Memory B cell (primary cell): ENCODE measurements around the gene GSAP.

Experiments
- ATAC-seq: fragments of 150-1000 bp; cut with Tn5 transposase; 2 replicates; pipeline ENCODE4 v1.10.0; 2021; ENCODE audit warnings: low read depth, mild to moderate bottlenecking, moderate library complexity
- DNase-seq, 2 donors: peaks; one replicate each; pipeline ENCODE4 v3.0.0; 2022; ENCODE audit warnings: low spot score in 2 of 2
- H3K27ac Mint-ChIP-seq: one replicate; pipeline ENCODE4 v1.8.0; 2022; ENCODE audit warnings: mild to moderate bottlenecking, moderate library complexity, mixed read lengths
- H3K27me3 Mint-ChIP-seq: one replicate; pipeline ENCODE4 v1.8.0; 2022; ENCODE audit warnings: mixed read lengths
- H3K36me3 Mint-ChIP-seq: one replicate; pipeline ENCODE4 v1.8.0; 2022; ENCODE audit warnings: mild to moderate bottlenecking, mixed read lengths
- H3K4me1 Mint-ChIP-seq: one replicate; pipeline ENCODE4 v1.8.0; 2022; ENCODE audit warnings: mixed read lengths
- H3K4me3 Mint-ChIP-seq: one replicate; pipeline ENCODE4 v1.8.0; 2022; ENCODE audit warnings: mild to moderate bottlenecking, moderate library complexity, mixed read lengths
- H3K9me3 Mint-ChIP-seq: one replicate; pipeline ENCODE4 v1.8.0; 2022; ENCODE audit warnings: mixed read lengths

Gene GSAP

DNA sequence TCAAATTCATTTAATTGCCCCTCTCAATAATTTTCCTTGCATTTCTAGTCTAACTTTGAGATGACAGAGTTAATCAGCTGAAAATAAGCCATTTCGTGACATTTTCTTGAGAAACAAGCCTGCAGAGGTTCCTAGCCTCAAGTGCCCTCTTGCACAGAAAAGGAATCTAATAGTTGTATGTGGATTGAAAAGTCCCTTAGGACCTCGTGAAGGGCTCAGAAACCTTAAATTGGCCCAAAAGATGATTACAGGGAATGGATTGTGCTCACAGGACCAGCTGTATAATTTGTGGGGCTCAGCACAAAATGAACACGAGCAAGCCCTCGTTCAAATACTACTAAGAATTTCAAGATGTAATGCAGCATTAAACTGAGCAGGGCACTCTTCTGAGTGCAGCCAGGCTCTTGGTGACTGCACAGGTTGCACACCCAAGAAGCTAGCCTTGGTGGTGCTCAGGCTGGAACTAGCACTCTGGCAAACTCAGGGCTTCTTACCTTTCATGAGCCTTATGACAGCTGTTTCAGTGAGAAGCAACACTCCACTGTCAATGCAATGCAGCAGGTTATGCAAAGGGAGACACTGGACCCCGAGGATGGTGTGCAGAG is 102.2 kb downstream of the GSAP start:
- H3K27me3 Mint-ChIP-seq: no peaks in the 10 kb centered on the region
- H3K36me3 Mint-ChIP-seq: peaks cover 57% of the 10 kb centered on the region
- ATAC-seq: no peak
- H3K9me3 Mint-ChIP-seq: no peaks in the 10 kb centered on the region
- H3K27ac Mint-ChIP-seq: no peak overlapping the region
- H3K4me1 Mint-ChIP-seq: peaks cover 5% of the 10 kb centered on the region
- DNase-seq: no peak
- no peak overlapping the region for H3K4me3 Mint-ChIP-seq

DNA sequence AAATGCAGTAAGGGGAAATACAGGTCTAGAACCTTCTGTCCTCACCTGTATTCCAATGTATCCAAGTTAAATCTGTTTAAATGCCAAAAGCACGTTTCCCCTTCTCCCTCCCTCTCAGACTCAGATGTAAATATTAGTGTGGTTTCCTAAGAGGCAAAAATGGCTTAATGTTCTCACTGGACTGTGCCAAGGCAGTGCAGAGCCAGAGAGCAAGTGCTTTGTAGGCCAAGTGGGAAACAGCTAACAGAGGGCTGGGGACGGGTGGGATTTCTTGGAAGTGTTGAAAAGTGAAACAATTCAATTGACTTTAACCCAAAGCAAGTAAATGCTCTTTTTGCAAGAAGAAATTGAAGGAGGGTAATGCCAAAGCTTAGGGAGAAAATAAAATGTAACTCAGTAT is 103.1 kb downstream of the GSAP start:
- DNase-seq: no peak
- Mint-ChIP-seq H3K4me3 (no peak overlapping the region), H3K9me3 (no peaks in the 10 kb centered on the region), H3K27me3 (no peaks in the 10 kb centered on the region), H3K36me3 (peaks cover 56% of the 10 kb centered on the region), H3K27ac (no peak overlapping the region), H3K4me1 (peaks cover 5% of the 10 kb centered on the region)
- no peak for ATAC-seq

DNA sequence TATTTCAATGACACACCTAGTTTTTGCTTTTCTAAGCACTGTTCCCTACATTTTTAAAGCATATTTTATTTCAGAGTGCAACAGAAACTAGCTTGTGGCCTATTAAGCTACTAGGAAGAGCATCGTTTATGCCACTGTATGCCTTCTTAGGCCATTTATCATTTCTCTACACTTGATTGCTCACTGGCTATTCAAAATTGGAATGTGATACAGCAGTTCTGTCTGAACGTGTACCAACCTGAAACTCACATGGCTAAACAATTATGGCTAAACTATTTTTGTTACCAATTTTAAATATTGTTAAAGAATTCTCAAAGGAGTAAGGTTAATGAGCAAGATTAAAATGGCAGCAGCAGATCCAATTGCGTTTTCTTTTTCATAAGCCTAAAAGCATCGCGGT is 105.2 kb downstream of the GSAP start:
- H3K36me3 Mint-ChIP-seq: peaks cover 52% of the 10 kb centered on the region
- no peaks in the 10 kb centered on the region for H3K4me1 Mint-ChIP-seq
- no peak for ATAC-seq
- peaks cover 6% of the 10 kb centered on the region for H3K9me3 Mint-ChIP-seq
- no peaks in the 10 kb centered on the region for H3K27me3 Mint-ChIP-seq
- DNase-seq: no peak
- no peak overlapping the region for H3K27ac Mint-ChIP-seq
- no peak overlapping the region for H3K4me3 Mint-ChIP-seq

DNA sequence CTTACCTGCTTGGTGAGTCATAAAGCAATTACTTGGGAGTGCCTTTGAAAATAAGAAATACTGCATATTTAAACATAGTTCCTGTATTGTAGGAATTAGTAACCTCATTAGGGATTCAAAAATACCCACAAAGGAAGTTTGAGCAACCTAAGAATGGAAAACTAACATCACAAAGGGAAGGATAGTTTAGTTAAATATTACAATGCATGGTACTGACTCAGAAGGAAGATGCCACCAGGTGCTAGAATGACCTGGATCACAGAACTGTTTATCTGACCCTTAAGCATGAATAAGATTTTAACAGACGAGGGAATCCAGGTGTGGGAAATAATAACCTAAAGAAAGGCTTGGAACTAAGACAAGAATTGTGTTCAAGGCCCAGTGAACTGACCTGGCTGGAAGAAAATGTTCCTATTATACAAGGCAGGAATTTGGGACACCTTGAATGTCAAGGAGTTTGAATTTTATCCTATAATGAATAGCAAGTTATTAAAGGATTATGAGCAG is 106.4 kb downstream of the GSAP start:
- H3K4me1 Mint-ChIP-seq: no peaks in the 10 kb centered on the region
- no peak for DNase-seq
- H3K36me3 Mint-ChIP-seq: peaks cover 52% of the 10 kb centered on the region
- no peaks in the 10 kb centered on the region for H3K27me3 Mint-ChIP-seq
- peaks cover 11% of the 10 kb centered on the region for H3K9me3 Mint-ChIP-seq
- H3K27ac Mint-ChIP-seq: peak overlapping the region; percentile 32
- no peak for ATAC-seq
- no peak overlapping the region for H3K4me3 Mint-ChIP-seq

DNA sequence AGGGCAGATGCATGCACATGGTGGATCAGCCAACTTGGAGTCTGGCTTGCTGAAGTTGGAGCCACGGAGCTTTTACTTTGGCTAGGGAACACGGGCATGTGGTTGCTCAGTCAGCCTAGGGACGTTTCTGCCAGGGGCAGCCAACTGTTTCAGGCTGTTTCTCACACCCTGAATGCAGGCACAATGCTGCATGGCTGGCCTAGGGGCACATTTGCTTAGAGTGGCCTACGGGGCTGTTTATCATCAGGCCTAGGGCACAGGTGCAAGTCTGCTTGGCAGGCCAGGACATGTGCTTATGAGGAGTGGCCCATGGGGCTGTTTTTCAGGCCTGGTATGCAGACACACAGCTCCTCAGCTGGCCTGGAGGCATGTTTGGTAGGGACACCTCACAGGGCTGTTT is 107.4 kb downstream of the GSAP start:
- no peak for ATAC-seq
- peaks cover 50% of the 10 kb centered on the region for H3K36me3 Mint-ChIP-seq
- H3K9me3 Mint-ChIP-seq: peaks cover 11% of the 10 kb centered on the region
- H3K27ac Mint-ChIP-seq: no peak overlapping the region
- DNase-seq: no peak
- no peaks in the 10 kb centered on the region for H3K4me1 Mint-ChIP-seq
- no peak overlapping the region for H3K4me3 Mint-ChIP-seq
- H3K27me3 Mint-ChIP-seq: no peaks in the 10 kb centered on the region

DNA sequence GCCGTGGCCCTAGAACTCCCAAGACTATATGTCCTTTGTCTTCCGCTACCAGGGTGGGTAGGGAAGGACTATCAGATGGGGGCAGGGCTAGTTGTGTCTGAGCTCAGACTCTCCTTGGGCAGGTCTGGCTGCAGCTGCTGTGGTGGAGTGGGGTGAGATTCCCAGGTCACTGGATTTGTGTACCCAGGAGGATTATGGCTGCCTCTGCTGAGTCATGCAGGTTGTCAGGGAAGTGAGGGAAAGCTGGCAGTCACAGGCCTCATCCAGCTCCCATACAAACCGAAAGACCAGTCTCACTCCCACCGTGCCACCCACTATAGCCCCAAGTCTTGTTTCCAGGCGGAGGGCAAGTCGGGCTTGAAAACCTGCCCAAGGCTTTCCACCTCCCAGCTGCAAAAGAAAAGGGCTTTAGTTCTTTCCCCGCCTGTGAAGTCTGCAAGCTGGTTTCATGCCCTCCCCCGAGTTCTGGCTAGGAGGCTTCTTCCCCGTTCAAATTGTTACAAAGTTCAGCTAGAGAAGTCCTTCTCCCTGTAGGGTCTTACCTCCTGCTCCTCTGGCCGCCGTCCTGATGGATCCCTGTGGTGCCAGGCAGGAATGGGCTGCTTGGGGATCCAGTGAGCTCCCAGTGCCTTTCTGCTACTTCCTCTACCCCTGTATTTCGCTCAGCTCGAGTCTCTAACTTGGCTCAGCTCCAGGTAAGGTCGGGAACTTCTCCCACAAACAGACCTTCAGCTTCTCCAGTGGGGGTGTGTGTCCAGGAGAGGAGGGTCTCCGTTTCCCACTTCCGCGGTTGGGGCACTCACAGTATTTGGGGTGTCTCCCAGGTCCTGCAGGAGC is 109.7 kb downstream of the GSAP start:
- no peaks in the 10 kb centered on the region for H3K4me1 Mint-ChIP-seq
- DNase-seq (no peak), ATAC-seq (no peak)
- H3K4me3 Mint-ChIP-seq: no peak overlapping the region
- no peak overlapping the region for H3K27ac Mint-ChIP-seq
- no peaks in the 10 kb centered on the region for H3K27me3 Mint-ChIP-seq
- H3K36me3 Mint-ChIP-seq: peaks cover 53% of the 10 kb centered on the region
- peaks cover 22% of the 10 kb centered on the region for H3K9me3 Mint-ChIP-seq

DNA sequence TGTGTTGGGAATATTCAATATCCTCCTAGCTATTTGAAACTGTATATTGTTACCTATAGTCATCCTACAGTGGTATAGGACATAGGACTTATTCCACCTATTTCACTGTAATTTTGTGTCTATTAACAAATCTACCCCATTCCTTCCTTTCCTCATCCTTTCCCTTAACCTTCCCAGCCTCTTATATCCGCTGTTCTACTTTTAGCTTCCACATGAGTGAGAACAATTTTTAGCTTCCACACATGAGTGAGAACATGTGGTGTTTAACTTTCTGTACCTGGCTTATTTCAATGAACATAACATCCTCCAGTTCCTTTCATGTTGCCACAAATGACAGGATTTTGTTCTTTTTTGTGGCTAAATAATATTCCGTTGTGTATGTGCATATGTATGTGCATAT is 120.6 kb downstream of the GSAP start:
- peaks cover 24% of the 10 kb centered on the region for H3K9me3 Mint-ChIP-seq

DNA sequence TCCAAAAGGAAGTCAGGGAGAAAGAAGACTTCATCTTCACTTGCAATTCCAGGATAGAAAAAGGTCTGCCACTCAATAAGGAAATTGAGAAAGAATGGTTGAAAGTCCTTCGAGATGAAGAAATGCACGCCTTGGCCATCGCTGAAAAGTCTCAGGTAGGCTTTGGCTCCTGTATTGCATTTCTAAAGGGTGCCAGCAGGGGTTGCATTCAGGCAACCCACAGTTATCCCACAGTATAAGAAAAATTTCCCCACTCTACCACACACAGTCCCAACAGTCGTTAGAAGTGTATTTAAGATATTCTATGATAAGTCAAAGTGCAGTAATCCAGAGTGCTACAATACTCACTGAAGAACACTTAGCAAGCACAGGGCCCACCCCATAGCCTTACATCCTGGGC is 123.1 kb downstream of the GSAP start:
- Mint-ChIP-seq H3K4me1 (peaks cover 8% of the 10 kb centered on the region), H3K27me3 (no peaks in the 10 kb centered on the region), H3K4me3 (no peak overlapping the region), H3K36me3 (peaks cover 31% of the 10 kb centered on the region), H3K27ac (no peak overlapping the region), H3K9me3 (peaks cover 19% of the 10 kb centered on the region)
- DNase-seq (no peak), ATAC-seq (no peak)

More for the DNA sequence above, 120.6 kb downstream of the GSAP start:
- ATAC-seq: no peak
- Mint-ChIP-seq H3K36me3 (peaks cover 31% of the 10 kb centered on the region), H3K4me3 (no peak overlapping the region), H3K4me1 (no peaks in the 10 kb centered on the region), H3K27ac (no peak overlapping the region), H3K27me3 (no peaks in the 10 kb centered on the region)
- no peak for DNase-seq

DNA sequence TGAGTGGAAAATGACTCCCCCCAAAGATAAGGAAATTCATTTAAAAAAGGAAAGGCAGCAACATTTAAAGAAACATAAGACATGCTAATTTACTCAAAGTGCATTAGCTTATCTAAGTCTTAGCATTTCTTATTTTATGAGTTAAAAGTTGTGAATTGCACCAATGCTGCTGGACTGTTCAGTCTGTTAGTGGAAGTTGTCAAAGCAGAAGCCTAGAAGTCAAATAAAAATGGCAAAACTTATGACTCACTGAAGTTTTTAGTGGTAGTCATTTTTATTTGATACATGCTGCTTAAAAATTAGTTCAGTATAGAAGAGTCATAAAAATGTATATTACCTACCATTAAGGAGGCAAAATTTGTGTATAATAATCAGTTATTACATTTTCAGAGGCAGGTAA is 125.7 kb downstream of the GSAP start:
- Mint-ChIP-seq H3K4me1 (peaks cover 8% of the 10 kb centered on the region), H3K36me3 (peaks cover 22% of the 10 kb centered on the region), H3K4me3 (no peak overlapping the region), H3K27me3 (no peaks in the 10 kb centered on the region), H3K27ac (no peak overlapping the region), H3K9me3 (peaks cover 8% of the 10 kb centered on the region)
- DNase-seq (no peak), ATAC-seq (no peak)

DNA sequence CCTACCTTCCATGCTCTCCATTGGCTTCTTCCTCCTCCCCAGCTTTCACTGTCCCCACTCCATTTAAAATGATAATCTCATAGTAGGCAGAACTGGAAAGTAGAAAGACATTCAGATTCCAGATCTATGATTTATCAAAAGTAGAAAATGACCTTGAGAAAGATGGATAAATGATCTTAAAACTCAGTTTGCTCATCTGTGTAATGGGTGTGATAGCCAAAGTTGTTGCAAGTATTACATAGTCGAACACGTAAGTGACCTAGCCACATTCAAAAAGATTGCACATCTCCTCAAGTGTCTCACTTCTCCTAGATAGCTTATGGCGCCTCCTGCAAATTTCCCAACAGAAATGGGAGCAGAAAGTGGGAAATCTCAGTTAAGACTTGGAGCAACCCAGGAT is 126.8 kb downstream of the GSAP start:
- Mint-ChIP-seq H3K27me3 (no peaks in the 10 kb centered on the region), H3K27ac (peak overlapping the region; percentile 87), H3K9me3 (peaks cover 9% of the 10 kb centered on the region), H3K4me1 (peaks cover 8% of the 10 kb centered on the region), H3K4me3 (no peak overlapping the region), H3K36me3 (peaks cover 23% of the 10 kb centered on the region)
- ATAC-seq (no peak), DNase-seq (no peak)

DNA sequence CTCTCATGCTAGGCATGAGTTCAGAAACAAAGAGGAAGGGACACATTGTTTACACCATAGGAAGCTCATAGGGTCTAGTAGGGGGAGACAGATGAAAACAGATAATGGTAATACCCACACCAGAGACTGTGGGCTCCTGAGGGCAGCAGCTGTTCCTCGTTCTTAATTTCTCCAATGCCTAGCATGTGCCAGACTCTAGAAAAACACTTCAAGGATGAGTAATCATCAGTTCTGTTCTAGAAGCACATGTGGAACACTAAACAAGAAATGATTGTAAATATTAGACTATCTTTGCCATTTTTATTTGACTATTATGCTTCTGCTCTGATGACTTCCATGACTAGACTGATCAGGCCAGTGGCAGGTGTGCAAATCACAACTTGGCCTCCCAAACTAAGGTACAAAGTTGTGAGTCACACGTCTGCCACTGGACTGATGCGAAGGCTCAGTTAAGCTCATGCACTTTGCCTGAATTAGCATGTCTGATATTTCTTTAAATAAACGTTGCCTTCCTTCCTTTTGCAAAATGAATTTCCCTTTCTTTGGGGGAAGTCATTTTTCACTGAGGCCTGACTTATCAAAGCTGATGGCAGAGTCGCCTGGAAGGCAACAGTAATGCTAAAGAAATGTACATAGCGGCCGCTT is 127.4 kb downstream of the GSAP start:
- H3K36me3 Mint-ChIP-seq: peaks cover 23% of the 10 kb centered on the region
- peak overlapping the region; percentile 87 for H3K27ac Mint-ChIP-seq
- H3K4me3 Mint-ChIP-seq: no peak overlapping the region
- H3K4me1 Mint-ChIP-seq: peaks cover 8% of the 10 kb centered on the region
- H3K9me3 Mint-ChIP-seq: peaks cover 9% of the 10 kb centered on the region
- H3K27me3 Mint-ChIP-seq: no peaks in the 10 kb centered on the region
- ATAC-seq: no peak
- no peak for DNase-seq

DNA sequence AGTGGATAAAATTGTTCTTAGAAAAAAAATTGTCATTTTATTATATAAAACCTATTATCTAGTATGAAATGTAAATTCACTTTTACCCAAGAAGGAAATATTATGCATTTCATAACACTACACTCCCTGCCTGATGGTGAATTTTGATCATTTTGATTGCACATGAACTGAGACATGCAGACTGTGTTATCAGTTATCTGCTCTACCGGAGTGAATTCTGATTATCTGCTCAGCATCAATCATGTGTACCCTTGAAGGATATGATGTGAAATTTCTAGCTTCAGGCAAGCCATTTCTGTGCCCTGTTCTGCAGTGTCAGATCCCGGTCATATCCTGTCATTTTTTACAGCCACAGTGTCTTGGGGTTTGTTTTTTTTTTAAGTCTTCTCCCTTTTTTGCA is 131.5 kb downstream of the GSAP start:
- no peak for ATAC-seq
- no peak overlapping the region for H3K4me3 Mint-ChIP-seq
- peaks cover 21% of the 10 kb centered on the region for H3K36me3 Mint-ChIP-seq

DNA sequence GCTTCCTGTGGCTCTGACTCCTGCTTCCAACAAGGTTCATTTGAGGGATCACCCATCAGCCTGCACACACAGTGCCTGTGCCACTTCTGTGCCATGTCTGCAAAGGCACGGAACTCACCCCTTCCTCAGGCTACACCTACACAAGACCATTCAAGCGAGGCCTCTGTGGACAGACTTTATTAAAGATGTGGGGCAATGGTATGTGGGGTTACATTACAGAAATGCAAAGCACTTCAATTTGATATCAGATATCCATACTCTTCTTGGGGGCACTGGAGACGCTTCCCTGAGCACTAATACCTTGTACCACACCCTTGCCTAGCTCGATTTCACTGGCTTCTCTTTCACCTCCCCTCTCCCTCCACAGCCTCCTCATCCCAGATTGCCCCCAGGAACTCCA is 132.1 kb downstream of the GSAP start:
- ATAC-seq (no peak), DNase-seq (no peak)
- Mint-ChIP-seq H3K4me1 (peaks cover 9% of the 10 kb centered on the region), H3K27me3 (no peaks in the 10 kb centered on the region), H3K36me3 (peaks cover 16% of the 10 kb centered on the region), H3K4me3 (no peak overlapping the region), H3K27ac (no peak overlapping the region), H3K9me3 (peaks cover 4% of the 10 kb centered on the region)

More for the DNA sequence above, 131.5 kb downstream of the GSAP start:
- H3K27ac Mint-ChIP-seq: no peak overlapping the region
- H3K4me1 Mint-ChIP-seq: peaks cover 13% of the 10 kb centered on the region
- DNase-seq: no peak
- H3K9me3 Mint-ChIP-seq: peaks cover 8% of the 10 kb centered on the region
- H3K27me3 Mint-ChIP-seq: no peaks in the 10 kb centered on the region

DNA sequence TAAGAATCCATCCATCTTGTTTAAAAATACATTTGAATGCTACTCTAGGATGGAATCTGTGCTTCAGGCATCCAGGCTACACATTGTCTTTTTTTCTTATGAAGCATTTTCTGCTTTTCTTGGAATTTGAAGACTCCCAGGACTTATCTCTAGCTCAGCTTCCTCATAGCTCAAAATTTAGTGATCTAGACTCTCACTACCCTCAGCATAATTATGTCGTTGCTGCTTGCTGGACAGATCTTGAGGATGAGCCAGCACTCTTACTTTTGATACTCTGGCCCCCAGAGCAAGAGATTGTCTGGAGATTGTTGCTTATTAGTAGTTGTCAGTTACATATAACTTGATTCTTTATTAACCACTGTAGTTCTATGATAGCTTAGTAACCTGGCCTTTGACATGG is 133.3 kb downstream of the GSAP start:
- Mint-ChIP-seq H3K36me3 (peaks cover 14% of the 10 kb centered on the region), H3K27ac (no peak overlapping the region), H3K4me1 (peaks cover 5% of the 10 kb centered on the region), H3K4me3 (no peak overlapping the region), H3K27me3 (no peaks in the 10 kb centered on the region), H3K9me3 (peaks cover 4% of the 10 kb centered on the region)
- no peak for DNase-seq
- ATAC-seq: no peak
